Skeletal muscle tissue (tissue), 5 donors: ENCODE results near the gene ZBED3. TPM values are rescaled to one million over a fixed set of nuclear protein-coding genes. Genes with fewer than 3 reads are reported as not detected.
A peak's percentile ranks its signal among the peaks of the same experiment; 100 is the strongest.

Source experiments
- H3K27ac ChIP-seq: one replicate; pipeline ENCODE4 v1.7.0; 2013; ENCODE audit warnings: mild to moderate bottlenecking, low read depth, low read length, inconsistent platforms
- H3K27me3 ChIP-seq, 3 donors: one replicate each; pipeline ENCODE4 v1.7.0; 2013; ENCODE audit warnings: low read length in 3 of 3; ENCODE audit not compliant: control insufficient read depth in 3 of 3, insufficient read depth in 3 of 3
- H3K36me3 ChIP-seq, 3 donors: one replicate each; pipeline ENCODE4 v1.7.0; 2013; ENCODE audit warnings: low read length in 3 of 3; ENCODE audit not compliant: control insufficient read depth in 3 of 3, insufficient read depth in 3 of 3
- H3K4me1 ChIP-seq, 3 donors: one replicate each; pipeline ENCODE4 v1.7.0; 2013; ENCODE audit warnings: low read length in 3 of 3, mild to moderate bottlenecking in 3 of 3; ENCODE audit not compliant: control insufficient read depth in 3 of 3, insufficient read depth in 3 of 3
- H3K4me3 ChIP-seq, 3 donors: one replicate each; pipeline ENCODE4 v1.7.0; 2013; ENCODE audit warnings: low read length in 3 of 3
- H3K9ac ChIP-seq, 3 donors: one replicate each; pipeline ENCODE4 v1.7.0; 2013; ENCODE audit warnings: low read length in 3 of 3, mild to moderate bottlenecking in 3 of 3, moderate library complexity in 2 of 3, low read depth in 1 of 3
- H3K9me3 ChIP-seq, 3 donors: one replicate each; pipeline ENCODE4 v1.7.0; 2013; ENCODE audit warnings: low read length in 3 of 3; ENCODE audit not compliant: control insufficient read depth in 3 of 3
- small RNA-seq: library from RNA; depleted of rRNA; stranded (forward); fragments of <200 nt; gene quantifications from one replicate; pipeline ENCODE3, GENCODE V24; 2014
- total RNA-seq: library from RNA; depleted of rRNA; stranded (reverse); fragments of >200 nt; gene quantifications from one replicate; pipeline ENCODE4 v1.2.3, GENCODE V29; 2014
- donor health status: Osteomylitis.

The ZBED3 gene
- total RNA-seq, 1 donor from 2014 or later, result 0.52 TPM

DNA sequence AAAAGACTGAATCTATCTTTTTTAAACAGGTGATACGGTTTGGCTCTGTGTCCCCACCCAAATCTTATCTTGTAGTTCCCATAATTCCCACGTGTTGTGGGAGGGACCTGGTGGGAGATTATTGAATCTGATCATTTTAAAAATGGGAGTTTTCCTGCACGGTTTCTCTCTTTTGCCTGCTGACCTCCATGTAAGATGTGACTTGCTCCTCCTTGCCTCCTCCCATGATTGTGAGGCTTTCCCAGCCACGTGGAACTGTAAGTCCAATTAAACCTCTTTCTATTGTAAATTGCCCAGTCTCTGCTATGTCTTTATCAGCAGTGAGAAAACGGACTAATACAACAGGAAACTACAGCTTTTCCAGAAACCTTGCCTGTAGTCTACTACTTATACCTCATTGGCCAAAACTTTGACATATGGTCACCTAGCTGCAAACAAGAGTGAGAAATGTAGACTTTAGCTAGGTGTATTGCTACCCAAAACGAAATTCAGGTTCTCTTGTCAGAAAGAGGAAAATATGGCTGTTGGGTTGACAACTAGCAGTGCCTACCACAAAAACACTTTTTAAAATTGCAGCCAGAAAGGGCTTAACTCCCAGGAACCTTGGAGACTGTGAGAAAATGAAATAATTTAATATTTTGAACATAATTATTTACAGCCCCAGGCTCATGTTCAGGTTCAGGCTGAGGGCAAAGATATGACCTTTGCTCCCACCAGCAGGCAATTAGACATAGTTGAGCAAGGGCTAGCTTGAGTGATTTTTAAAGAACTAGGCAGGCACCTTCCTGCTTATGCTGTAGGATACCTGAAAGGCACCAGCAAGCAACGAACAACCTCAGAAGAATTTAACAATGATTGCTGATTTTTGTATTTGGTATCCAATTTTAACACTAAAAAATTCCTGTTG is 64.3 kb downstream of the ZBED3 start:
- H3K9me3 ChIP-seq, result no peaks in the 10 kb centered on the region
- no peaks in the 10 kb centered on the region for H3K36me3 ChIP-seq
- no peaks in the 10 kb centered on the region for H3K4me1 ChIP-seq

More for the DNA sequence above, 64.3 kb downstream of the ZBED3 start:
- Histone ChIP-seq H3K9ac (no peak overlapping the region), H3K27ac (no peak overlapping the region), H3K27me3 (peaks cover 4 to 7% (median 7%) of the 10 kb centered on the region in 3 donors), H3K4me3 (no peak overlapping the region)

Small RNA genes lying within 50 kb of the gene (small RNA-seq; reads per million reads assigned to genes)
- 59.7 reads per million, percentile 95 among the genes with 10 or more reads in this experiment for gene SNORA47

Other genes starting within 250 kb of the ZBED3 start
- not detected for gene S100Z, start 237.3 kb downstream of the ZBED3 start, total RNA-seq
- not detected for gene CRHBP, start 134.2 kb downstream of the ZBED3 start, total RNA-seq
- 10.4 TPM for gene AGGF1, start 56.9 kb downstream of the ZBED3 start, total RNA-seq
- 1.0 TPM for gene PDE8B, start 123.4 kb upstream of the ZBED3 start, total RNA-seq